AG08395 (cell line): Measurements from ENCODE around the gene FAM171A2.

Experiments used
- DNase-seq: peaks from one replicate; pipeline ENCODE4 v3.0.0; 2012; ENCODE audit warnings: mixed read lengths, low spot score

The FAM171A2 gene

GRCh38 chr17:44361292-44362260 is 2.1 kb downstream of the FAM171A2 start:
- no peak for DNase-seq

GRCh38 chr17:44360826-44361225 is 2.8 kb downstream of the FAM171A2 start:
- DNase-seq = peak; percentile 54

GRCh38 chr17:44360144-44360533 is 3.5 kb downstream of the FAM171A2 start:
- no peak for DNase-seq

DNA sequence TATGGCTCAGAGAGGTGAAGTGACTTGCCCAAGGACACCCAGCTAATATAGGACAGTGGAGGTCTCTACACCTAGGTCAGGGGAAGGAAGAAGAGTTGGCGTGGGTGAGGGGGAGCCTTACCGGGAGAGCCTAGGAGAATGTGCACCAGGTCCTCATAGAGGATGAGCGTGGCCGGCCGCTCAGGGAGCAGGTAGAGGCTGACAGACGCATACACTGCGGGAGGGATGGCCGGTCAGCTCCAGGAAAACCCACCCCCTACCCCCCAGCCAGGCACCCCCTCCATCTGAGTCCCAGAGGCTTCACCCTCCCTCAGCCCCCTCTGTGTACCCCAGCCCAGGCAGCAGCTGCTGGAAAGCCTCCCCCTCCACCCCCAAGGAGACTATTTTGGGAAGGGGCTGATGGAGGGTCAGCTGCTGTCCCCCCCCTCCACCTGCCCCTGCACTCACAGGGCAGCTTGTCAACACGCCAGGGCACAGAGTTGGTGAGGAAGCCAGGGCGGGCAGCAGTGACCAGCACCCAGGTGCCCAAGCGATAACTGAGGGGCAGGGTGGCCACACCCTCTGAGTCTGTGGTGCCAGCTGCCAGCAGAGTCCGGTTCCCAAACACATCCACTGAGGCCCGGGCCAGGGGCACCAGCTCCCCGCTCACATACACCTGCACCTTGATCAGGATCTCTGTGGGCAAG is 4.1 kb downstream of the FAM171A2 start:
- no peak for DNase-seq

GRCh38 chr17:44359006-44359405 is 4.6 kb downstream of the FAM171A2 start:
- DNase-seq = no peak

- DNase-seq = no peak
Observed at GRCh38 chr17:44358066-44358465, 5.6 kb downstream of the FAM171A2 start.

DNA sequence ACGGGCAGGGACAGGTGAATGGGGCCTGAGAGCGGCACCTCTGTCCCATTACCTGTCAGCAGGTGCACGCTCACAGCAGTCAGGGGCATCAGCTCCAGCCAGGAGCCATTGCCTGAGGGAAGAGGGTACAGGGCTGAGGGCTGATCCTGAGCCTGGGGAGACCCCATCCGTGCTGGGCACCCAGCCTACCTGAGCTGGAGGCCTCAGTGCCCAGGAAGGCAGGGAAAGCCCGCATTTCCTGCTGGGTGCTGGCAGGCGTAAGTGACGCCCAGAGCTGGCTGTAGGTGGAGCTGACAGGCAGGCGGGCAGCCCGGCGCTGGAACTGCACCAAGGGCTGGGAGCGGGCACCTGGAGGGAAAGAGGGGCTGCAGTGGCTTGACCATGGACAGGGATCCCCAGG is 7.4 kb downstream of the FAM171A2 start:
- no peak for DNase-seq

DNA sequence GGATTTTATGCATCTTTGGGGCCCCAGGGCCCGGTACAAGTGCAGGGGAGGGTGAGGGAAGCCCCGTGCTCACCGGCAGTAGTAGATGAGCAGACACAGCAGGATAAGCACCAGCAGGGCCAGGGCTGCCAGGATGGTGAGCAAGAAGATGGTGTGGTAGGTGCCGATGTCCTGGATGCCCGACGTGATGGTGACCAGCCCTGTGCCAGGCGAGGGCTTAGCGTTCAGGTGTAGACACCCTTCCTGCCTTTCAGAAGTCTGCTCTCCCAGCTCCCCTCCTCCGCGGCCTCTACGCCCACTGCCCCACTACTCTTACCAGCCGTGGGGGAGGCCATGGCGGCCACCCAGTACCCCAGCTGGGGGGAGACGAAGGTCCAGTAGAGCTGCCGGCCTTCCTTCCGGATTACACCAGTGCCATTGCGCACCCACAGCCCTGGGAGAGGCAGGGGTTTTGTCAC is 8.0 kb downstream of the FAM171A2 start:
- no peak for DNase-seq

- DNase-seq = no peak
Observed at GRCh38 chr17:44354582-44355561, 8.8 kb downstream of the FAM171A2 start.

GRCh38 chr17:44353672-44354331 is 9.9 kb downstream of the FAM171A2 start:
- DNase-seq = peak; percentile 50

DNA sequence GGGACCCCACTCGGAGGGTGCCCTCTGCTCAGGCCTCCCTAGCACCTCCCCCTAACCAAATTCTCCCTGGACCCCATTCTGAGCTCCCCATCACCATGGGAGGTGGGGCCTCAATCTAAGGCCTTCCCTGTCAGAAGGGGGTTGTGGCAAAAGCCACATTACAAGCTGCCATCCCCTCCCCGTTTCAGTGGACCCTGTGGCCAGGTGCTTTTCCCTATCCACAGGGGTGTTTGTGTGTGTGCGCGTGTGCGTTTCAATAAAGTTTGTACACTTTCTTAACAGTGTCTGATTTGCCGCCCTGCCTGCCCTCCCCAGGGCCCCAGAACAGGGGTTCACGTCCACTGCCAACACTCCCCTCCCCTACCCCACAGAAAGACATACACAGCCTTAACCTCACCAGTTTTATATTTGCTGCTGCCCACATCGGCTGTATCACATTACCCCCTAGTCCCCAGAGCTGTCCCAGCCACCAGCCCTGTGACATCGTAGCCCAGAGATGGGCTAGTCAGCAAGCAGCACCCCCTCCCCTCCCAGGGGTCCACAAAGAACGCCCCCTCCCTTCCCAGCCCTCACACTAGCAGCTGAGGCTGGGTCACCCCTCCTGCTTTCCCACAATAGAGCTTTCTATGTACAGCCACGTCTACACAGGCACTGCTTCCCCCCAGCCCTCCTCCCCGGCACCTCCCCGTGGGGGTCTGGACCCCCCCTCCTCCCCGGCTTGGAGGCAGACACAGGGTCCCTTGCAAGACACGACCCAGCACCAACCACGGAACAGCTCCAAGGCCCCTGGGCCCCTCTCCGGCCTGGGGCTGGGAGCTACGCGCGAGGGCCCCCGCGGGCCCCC is 10.6 kb downstream of the FAM171A2 start:
- no peak for DNase-seq

DNA sequence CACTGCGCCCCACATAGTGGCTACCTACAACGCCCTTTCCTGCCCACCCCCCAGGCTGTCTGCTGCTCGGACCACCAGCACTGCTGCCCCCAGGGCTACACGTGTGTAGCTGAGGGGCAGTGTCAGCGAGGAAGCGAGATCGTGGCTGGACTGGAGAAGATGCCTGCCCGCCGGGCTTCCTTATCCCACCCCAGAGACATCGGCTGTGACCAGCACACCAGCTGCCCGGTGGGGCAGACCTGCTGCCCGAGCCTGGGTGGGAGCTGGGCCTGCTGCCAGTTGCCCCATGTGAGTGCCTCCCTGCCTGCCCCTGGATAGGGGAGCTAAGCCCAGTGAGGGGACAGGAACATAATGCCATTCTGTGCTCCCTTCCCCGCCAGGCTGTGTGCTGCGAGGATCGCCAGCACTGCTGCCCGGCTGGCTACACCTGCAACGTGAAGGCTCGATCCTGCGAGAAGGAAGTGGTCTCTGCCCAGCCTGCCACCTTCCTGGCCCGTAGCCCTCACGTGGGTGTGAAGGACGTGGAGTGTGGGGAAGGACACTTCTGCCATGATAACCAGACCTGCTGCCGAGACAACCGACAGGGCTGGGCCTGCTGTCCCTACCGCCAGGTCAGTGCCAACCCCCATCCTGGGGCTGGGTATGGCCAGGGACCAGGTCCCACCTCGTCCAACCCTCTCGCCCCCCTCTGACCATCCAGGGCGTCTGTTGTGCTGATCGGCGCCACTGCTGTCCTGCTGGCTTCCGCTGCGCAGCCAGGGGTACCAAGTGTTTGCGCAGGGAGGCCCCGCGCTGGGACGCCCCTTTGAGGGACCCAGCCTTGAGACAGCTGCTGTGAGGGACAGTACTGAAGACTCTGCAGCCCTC is 11.5 kb downstream of the FAM171A2 start:
- no peak for DNase-seq

DNA sequence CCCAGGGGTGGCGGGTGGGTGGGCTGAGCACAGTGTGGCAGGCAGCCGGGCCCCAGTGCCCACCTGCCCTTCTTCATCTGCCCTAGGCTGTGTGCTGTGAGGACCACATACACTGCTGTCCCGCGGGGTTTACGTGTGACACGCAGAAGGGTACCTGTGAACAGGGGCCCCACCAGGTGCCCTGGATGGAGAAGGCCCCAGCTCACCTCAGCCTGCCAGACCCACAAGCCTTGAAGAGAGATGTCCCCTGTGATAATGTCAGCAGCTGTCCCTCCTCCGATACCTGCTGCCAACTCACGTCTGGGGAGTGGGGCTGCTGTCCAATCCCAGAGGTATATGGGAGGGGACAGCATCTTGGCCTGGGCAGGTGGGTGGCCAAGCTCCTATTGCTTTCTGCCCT is 12.2 kb downstream of the FAM171A2 start:
- DNase-seq = no peak

DNA sequence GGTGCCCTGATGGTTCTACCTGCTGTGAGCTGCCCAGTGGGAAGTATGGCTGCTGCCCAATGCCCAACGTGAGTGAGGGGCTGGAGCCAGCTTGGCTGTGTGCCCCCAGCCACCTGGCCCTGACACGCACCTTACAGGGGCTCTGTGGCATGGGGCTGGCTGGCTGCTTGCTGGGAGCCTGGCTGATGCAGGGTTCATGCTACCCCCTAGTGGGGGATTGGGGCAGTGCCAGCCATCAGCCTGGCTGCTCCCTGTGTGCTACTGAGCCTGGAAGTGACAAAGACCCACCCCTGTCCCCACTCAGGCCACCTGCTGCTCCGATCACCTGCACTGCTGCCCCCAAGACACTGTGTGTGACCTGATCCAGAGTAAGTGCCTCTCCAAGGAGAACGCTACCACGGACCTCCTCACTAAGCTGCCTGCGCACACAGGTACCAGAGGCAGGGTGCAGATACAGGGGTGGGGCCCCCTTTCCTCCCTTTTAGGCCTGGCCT is 12.9 kb downstream of the FAM171A2 start:
- DNase-seq = peak; percentile 82

DNA sequence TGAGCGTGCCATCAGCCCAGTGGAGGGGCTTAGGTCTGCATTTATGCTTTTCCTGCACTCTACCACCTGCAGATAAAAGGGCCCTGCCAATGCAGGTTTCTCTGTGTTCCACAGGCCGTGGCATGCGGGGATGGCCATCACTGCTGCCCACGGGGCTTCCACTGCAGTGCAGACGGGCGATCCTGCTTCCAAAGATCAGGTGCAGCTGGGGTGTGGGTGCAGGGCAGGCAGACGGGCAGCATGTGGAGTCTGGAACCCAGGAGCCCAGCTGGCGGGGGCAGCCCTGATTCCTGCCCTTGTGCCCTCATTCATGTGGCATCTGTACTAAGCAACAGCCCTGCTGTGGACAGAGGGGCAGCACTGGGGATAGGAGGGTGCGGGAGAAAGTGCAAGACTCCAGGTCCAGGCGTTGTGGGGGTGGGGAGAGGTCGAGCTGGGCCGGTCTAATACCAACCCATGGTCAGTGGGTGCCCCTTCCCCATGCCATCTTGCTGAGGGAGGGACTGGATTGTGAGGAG is 14.0 kb downstream of the FAM171A2 start:
- no peak for DNase-seq

- no peak for DNase-seq
Observed at GRCh38 chr17:44348988-44349364, 14.7 kb downstream of the FAM171A2 start.

DNA sequence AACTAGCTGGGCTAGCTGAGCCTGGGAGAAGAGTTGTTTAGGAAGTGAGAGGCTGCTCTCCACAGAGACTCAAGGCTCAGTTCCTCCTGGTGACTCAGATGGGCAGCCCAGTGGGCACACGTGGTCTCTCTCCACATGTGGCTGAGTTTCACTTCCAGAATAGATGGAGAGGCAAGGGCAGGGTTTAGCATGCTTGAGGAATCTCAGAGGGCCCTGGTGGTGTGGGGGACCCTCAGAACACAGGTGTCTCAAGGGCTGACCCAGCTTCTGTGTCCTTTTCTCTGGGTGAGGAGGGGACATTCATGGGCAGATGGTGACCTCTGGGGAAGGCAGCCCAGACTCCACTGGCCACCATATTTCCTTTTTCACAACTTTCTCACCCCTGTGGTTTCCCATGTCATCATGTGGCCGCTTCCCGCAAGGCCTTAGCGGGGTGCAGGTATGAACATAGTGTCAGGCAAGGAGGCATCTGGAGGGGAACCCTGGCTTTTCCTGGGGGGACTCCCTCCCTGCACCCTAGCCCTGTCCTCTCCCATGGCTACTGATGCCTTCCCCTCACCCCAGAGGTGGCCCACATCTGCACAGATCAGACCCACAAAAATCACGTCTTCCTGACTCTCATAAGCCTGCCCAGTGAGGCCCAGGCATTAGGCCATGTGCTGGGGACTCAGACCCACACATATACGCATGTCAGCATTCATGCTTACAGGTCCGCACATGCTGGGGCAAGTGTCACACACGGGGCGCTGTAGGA is 15.2 kb downstream of the FAM171A2 start:
- peak; percentile 73 for DNase-seq
